Breast epithelium (tissue), 3 donors: ENCODE data around the gene SKP2.

ENCODE experiments used
- POLR2A ChIP-seq: fragments of 450-650 bp; IDR thresholded peaks from one replicate; pipeline ENCODE4 v1.6.1; 2016; ENCODE audit warnings: antibody characterized with exemption, mild to moderate bottlenecking, moderate library complexity
- TF ChIP-seq, protein P1 (sequence below), 3 donors: fragments of 450-650 bp; IDR thresholded peaks; one replicate each; pipeline ENCODE4 v1.5.1; 2016 to 2017; ENCODE audit warnings: antibody characterized with exemption in 3 of 3, mild to moderate bottlenecking in 3 of 3, moderate library complexity in 3 of 3

DNA sequence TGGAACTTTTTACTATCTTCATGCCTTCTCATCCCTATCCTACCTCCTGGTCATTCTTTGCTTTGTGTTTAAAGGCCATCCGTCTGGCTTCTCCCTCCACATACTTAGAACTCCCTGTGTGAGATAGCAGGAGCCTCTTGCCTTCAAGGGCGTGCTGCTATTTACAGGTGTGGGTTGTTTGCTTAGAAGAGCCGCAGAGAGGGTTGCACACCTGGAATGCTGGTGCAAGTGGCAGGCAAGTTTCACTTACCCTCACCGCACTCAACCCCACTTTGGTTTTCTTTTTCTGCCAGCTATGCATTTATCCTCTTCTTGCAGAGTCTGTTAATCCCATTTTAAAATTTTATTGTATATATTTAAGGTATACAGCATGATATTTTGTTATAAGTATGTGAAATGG, 12.6 kb downstream of the SKP2 start:
- no peak for TF ChIP-seq POLR2A
- TF ChIP-seq, protein P1, sequence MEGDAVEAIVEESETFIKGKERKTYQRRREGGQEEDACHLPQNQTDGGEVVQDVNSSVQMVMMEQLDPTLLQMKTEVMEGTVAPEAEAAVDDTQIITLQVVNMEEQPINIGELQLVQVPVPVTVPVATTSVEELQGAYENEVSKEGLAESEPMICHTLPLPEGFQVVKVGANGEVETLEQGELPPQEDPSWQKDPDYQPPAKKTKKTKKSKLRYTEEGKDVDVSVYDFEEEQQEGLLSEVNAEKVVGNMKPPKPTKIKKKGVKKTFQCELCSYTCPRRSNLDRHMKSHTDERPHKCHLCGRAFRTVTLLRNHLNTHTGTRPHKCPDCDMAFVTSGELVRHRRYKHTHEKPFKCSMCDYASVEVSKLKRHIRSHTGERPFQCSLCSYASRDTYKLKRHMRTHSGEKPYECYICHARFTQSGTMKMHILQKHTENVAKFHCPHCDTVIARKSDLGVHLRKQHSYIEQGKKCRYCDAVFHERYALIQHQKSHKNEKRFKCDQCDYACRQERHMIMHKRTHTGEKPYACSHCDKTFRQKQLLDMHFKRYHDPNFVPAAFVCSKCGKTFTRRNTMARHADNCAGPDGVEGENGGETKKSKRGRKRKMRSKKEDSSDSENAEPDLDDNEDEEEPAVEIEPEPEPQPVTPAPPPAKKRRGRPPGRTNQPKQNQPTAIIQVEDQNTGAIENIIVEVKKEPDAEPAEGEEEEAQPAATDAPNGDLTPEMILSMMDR (IDR thresholded peaks at IDR 0.05): no peak
